Mesenchymal stem cell (in vitro differentiated cells and primary cell): Measurements from ENCODE around the gene PBOV1. TPM values are rescaled to one million over a fixed set of nuclear protein-coding genes. Genes with fewer than 3 reads are reported as not detected.
A peak's percentile ranks its signal among the peaks of the same experiment; 100 is the strongest.

Experiments used
- DNase-seq: peaks from one replicate; pipeline ENCODE4 v3.0.0-alpha.2; 2013
- H2AFZ ChIP-seq: one replicate; pipeline ENCODE4 v1.6.1; 2013; ENCODE audit warnings: low read depth, mild to moderate bottlenecking, control low read depth, inconsistent platforms, low read length, moderate library complexity
- H2AK5ac ChIP-seq: 2 replicates; pipeline ENCODE4 v1.6.1; 2013; ENCODE audit warnings: low read length, moderate library complexity, mild to moderate bottlenecking, inconsistent platforms; ENCODE audit not compliant: severe bottlenecking
- H2BK120ac ChIP-seq: one replicate; pipeline ENCODE4 v1.6.1; 2013; ENCODE audit warnings: low read depth, mild to moderate bottlenecking, inconsistent platforms, low read length, moderate library complexity
- H2BK12ac ChIP-seq, 2 experiments: one replicate each; pipeline ENCODE4 v1.6.1; 2013; ENCODE audit warnings: inconsistent platforms in 2 of 2, low read length in 2 of 2, mild to moderate bottlenecking in 2 of 2, moderate library complexity in 2 of 2, control low read depth in 1 of 2
- H2BK15ac ChIP-seq: one replicate; pipeline ENCODE4 v1.6.1; 2013; ENCODE audit warnings: mild to moderate bottlenecking, low read depth, inconsistent platforms; ENCODE audit not compliant: poor library complexity, severe bottlenecking
- H2BK5ac ChIP-seq: 2 replicates; pipeline ENCODE4 v1.6.1; 2013; ENCODE audit warnings: low read depth, mild to moderate bottlenecking, low read length, control low read depth, inconsistent platforms; ENCODE audit not compliant: poor library complexity, severe bottlenecking
- H3K14ac ChIP-seq, 2 experiments: one replicate each; pipeline ENCODE4 v1.6.1; 2013; ENCODE audit warnings: inconsistent platforms in 2 of 2, low read length in 2 of 2, control low read depth in 1 of 2, mild to moderate bottlenecking in 1 of 2, moderate library complexity in 1 of 2
- H3K18ac ChIP-seq, 2 experiments: one replicate each; pipeline ENCODE4 v1.6.1; 2013; ENCODE audit warnings: inconsistent platforms in 2 of 2, low read length in 2 of 2, control low read depth in 1 of 2, low read depth in 1 of 2, mild to moderate bottlenecking in 1 of 2
- H3K23ac ChIP-seq, 2 experiments: one replicate each; pipeline ENCODE4 v1.6.1; 2013; ENCODE audit warnings: inconsistent platforms in 2 of 2, low read length in 2 of 2, mild to moderate bottlenecking in 2 of 2, moderate library complexity in 2 of 2, control low read depth in 1 of 2
- H3K27ac ChIP-seq: 2 replicates; pipeline ENCODE4 v1.5.1; 2013; ENCODE audit warnings: mild to moderate bottlenecking, moderate library complexity, low read length, control low read depth, inconsistent platforms; ENCODE audit not compliant: poor library complexity, severe bottlenecking
- H3K27me3 ChIP-seq, 2 experiments: 2 replicates each; pipeline versions ENCODE4 v1.6.1 to v1.7.0; 2013; ENCODE audit warnings: low read length in 2 of 2, mild to moderate bottlenecking in 2 of 2, moderate library complexity in 2 of 2, control low read depth in 1 of 2, inconsistent platforms in 1 of 2; ENCODE audit not compliant: control insufficient read depth in 1 of 2, insufficient read depth in 1 of 2
- H3K36me3 ChIP-seq, 2 experiments: 2 replicates each; pipeline versions ENCODE4 v1.6.1 to v1.7.0; 2013; ENCODE audit warnings: low read length in 2 of 2, control low read depth in 1 of 2, inconsistent platforms in 1 of 2, low read depth in 1 of 2, mild to moderate bottlenecking in 1 of 2; ENCODE audit not compliant: insufficient read depth in 2 of 2, control insufficient read depth in 1 of 2
- H3K4ac ChIP-seq, 2 experiments: one replicate each; pipeline ENCODE4 v1.6.1; 2013; ENCODE audit warnings: inconsistent platforms in 2 of 2, low read length in 2 of 2, mild to moderate bottlenecking in 2 of 2, moderate library complexity in 2 of 2, control low read depth in 1 of 2, low read depth in 1 of 2
- H3K4me1 ChIP-seq: 2 replicates; pipeline ENCODE4 v1.6.1; 2013; ENCODE audit warnings: low read depth, low read length, control low read depth; ENCODE audit not compliant: control insufficient read depth, insufficient read depth
- H3K4me2 ChIP-seq: 2 replicates; pipeline ENCODE4 v1.6.1; 2013; ENCODE audit warnings: low read length, mild to moderate bottlenecking, inconsistent platforms; ENCODE audit not compliant: poor library complexity, severe bottlenecking
- H3K4me3 ChIP-seq, 2 experiments: 2 replicates each; pipeline versions ENCODE4 v1.5.1 to v1.7.0; 2013; ENCODE audit warnings: low read length in 2 of 2, mild to moderate bottlenecking in 2 of 2, control low read depth in 1 of 2, low read depth in 1 of 2; ENCODE audit not compliant: insufficient read depth in 1 of 2
- H3K79me1 ChIP-seq: replicated peaks from 2 replicates; pipeline ENCODE4 v1.6.1; 2013; ENCODE audit warnings: mild to moderate bottlenecking, control low read depth, low read length, inconsistent platforms; ENCODE audit not compliant: poor library complexity, severe bottlenecking
- H3K9ac ChIP-seq: 2 replicates; pipeline ENCODE4 v1.7.0; 2013; ENCODE audit warnings: mild to moderate bottlenecking, low read length, moderate library complexity
- H3K9me3 ChIP-seq: 2 replicates; pipeline ENCODE4 v1.7.0; 2013; ENCODE audit warnings: mild to moderate bottlenecking, low read length; ENCODE audit not compliant: control insufficient read depth
- H4K8ac ChIP-seq: one replicate; pipeline ENCODE4 v1.6.1; 2013; ENCODE audit warnings: inconsistent platforms, mild to moderate bottlenecking, low read length, moderate library complexity
- H4K91ac ChIP-seq: one replicate; pipeline ENCODE4 v1.6.1; 2013; ENCODE audit warnings: mild to moderate bottlenecking, low read length, inconsistent platforms
- WGBS: methylation state at CpG from one replicate; pipeline ENCODE4 v1.1.7; 2013; ENCODE audit warnings: mixed read lengths; 5-methylcytosine and 5-hydroxymethylcytosine counted together
- polyA plus RNA-seq, 2 experiments: library from polyadenylated mRNA; stranded (reverse); fragments of 200-250 nt; gene quantifications; one replicate each; pipeline ENCODE4 v1.2.3, GENCODE V29; 2013

The PBOV1 gene
- polyA plus RNA-seq (2013, experiment 1 of 2), result not detected
- not detected for polyA plus RNA-seq (2013, experiment 2 of 2)

DNA sequence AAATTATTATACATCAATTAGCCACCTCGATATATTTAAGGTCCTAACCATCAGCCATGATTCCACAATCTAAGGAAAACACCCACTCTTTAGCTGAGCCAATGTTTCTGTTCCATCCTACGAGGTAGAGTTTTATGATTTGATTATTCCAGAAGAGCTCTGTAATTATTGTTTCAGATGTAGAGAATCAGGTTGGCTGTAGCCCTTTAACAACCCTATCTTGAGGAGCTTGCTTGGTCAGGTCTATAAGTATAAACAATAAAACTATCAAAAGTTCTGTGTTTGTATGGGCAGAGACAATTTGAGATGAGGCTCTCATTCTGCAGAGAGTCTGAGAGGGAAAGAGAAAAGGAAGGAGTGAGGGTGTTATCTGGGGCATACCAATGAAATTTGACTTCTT is at the start of gene PBOV1:
PBOV1 (minus strand) TSS at position 43 of the 400 bp plus-strand sequence. CDS start 96 bp downstream, outside the sequence.
- Histone ChIP-seq H3K79me1 (no peaks in the 10 kb centered on the region), H4K8ac (no peak within 1 kb of the TSS), H3K27me3 (peaks cover 0 to 18% of the 10 kb centered on the region in 2 experiments), H3K4ac (no peak within 1 kb of the TSS), H2AFZ (no peak within 1 kb of the TSS), H3K27ac (no peak within 1 kb of the TSS), H3K9me3 (no peaks in the 10 kb centered on the region), H4K91ac (no peak within 1 kb of the TSS), H3K4me3 (no peak within 1 kb of the TSS), H3K18ac (no peak within 1 kb of the TSS), H3K9ac (no peak within 1 kb of the TSS), H2BK120ac (no peak within 1 kb of the TSS), H3K23ac (no peak within 1 kb of the TSS), H2BK12ac (no peak within 1 kb of the TSS), H3K4me1 (no peaks in the 10 kb centered on the region), H3K14ac (no peak within 1 kb of the TSS), H3K36me3 (no peaks in the 10 kb centered on the region), H2BK5ac (no peak within 1 kb of the TSS), H2AK5ac (no peak within 1 kb of the TSS), H3K4me2 (no peak within 1 kb of the TSS), H2BK15ac (no peak within 1 kb of the TSS)
- no CpG with 5 or more reads among the region's 2 CpGs for WGBS
- DNase-seq, result no peak

DNA sequence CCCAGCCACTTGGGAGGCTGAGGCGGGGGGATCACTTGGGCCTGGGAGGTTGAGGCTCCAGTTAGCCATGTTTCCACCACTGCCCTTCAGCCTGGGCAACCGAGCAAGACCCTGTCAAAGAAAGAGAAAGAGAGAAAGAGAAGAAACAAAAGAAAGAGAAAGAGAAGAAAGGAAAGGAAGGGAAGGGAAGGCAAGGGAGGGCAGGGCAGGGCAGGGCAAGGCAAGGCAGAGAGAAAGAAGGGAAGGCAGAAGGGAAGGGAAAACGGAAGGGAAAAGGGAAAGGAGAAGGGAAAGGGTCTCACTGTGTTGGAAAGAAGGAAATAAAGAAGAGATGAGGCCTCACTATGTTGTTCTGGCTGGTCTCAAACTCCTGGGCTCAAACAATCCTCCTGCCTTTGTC is 47.8 kb upstream of the PBOV1 start:
- no peak overlapping the region for H3K4ac ChIP-seq
- WGBS, result 84% methylated on average over 3 of the region's 3 CpGs
- no peak overlapping the region for H2AFZ ChIP-seq
- peaks cover 0 to 10% of the 10 kb centered on the region in 2 experiments for H3K27me3 ChIP-seq
- H2BK15ac ChIP-seq, result no peak overlapping the region
- H3K23ac ChIP-seq, result no peak overlapping the region
- H4K8ac ChIP-seq, result no peak overlapping the region
- DNase-seq, result no peak
- H2BK5ac ChIP-seq, result no peak overlapping the region
- peaks cover 2% of the 10 kb centered on the region for H3K4me1 ChIP-seq
- no peaks in the 10 kb centered on the region for H3K9me3 ChIP-seq
- H2BK120ac ChIP-seq, result no peak overlapping the region
- no peak overlapping the region for H3K18ac ChIP-seq
- no peak overlapping the region for H3K9ac ChIP-seq
- no peak overlapping the region for H3K14ac ChIP-seq
- no peak overlapping the region for H2BK12ac ChIP-seq
- H3K4me2 ChIP-seq, result no peak overlapping the region
- H3K79me1 ChIP-seq, result no peaks in the 10 kb centered on the region
- no peak overlapping the region for H4K91ac ChIP-seq
- H3K27ac ChIP-seq, result no peak overlapping the region
- H2AK5ac ChIP-seq, result no peak overlapping the region
- no peak overlapping the region for H3K4me3 ChIP-seq
- no peaks in the 10 kb centered on the region for H3K36me3 ChIP-seq

DNA sequence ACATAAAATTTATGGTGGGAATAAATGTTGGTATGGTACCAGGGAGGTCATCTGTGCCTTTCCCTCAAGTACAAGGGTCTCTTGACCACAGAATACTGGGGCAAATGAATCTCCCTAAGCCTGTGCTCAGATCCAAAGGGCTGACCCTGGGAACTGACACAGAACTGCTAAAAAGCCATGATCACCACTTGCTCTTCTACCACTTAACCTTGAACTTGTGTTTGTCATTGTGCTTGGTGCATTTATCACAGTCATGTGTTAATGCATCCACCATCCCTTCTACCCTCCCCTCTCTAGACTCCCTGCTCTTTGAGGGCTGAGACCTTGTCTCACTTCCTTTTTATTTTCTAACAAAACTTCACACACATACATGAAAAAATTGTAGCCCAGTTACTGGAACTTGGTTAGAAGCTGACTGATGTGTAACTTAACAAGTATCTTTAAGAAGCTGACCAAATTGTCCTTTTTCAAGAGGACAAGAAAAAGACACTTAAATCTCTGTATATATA is 46.1 kb upstream of the PBOV1 start:
- DNase-seq, result no peak
- H2AFZ ChIP-seq, result peak overlapping the region; percentile 15
- no peak overlapping the region for H3K14ac ChIP-seq
- H3K9me3 ChIP-seq, result no peaks in the 10 kb centered on the region
- no peak overlapping the region for H2BK120ac ChIP-seq
- no peaks in the 10 kb centered on the region for H3K79me1 ChIP-seq
- H2AK5ac ChIP-seq, result no peak overlapping the region
- H3K23ac ChIP-seq, result no peak overlapping the region
- H3K4me3 ChIP-seq, result no peak overlapping the region
- H3K9ac ChIP-seq, result no peak overlapping the region
- H3K18ac ChIP-seq, result no peak overlapping the region
- no peak overlapping the region for H4K8ac ChIP-seq
- H2BK15ac ChIP-seq, result no peak overlapping the region
- H3K4me1 ChIP-seq, result peaks cover 2% of the 10 kb centered on the region
- no peak overlapping the region for H3K27ac ChIP-seq
- H2BK5ac ChIP-seq, result no peak overlapping the region
- H4K91ac ChIP-seq, result no peak overlapping the region
- H3K27me3 ChIP-seq, result peaks cover 0 to 8% of the 10 kb centered on the region in 2 experiments
- no peak overlapping the region for H3K4me2 ChIP-seq
- no peak overlapping the region for H2BK12ac ChIP-seq
- no peaks in the 10 kb centered on the region for H3K36me3 ChIP-seq
- H3K4ac ChIP-seq, result no peak overlapping the region

DNA sequence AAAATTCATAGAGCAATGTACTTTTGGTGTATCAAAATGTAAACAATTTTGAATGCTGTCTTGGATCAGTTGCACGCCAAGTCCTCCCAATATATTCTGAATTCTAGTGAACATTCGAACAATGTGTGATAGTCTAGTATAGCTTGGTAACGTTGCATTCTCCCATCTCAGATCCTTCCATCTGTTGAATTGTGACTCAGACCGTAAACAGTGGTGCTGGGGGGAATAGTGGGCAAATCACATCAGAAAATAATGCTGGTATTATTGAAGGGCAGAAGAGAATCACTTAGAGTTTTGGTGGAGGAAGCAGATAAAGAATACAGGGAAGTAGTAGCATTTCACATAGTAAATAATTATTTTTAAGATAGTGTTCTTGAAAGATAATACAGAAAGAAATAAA is 45.7 kb upstream of the PBOV1 start:
- WGBS, result 100% methylated on average over 3 of the region's 4 CpGs
- Histone ChIP-seq H2BK5ac (no peak overlapping the region), H3K27ac (no peak overlapping the region), H3K4me2 (no peak overlapping the region), H3K9ac (no peak overlapping the region), H3K79me1 (no peaks in the 10 kb centered on the region), H3K4me3 (no peak overlapping the region), H3K36me3 (no peaks in the 10 kb centered on the region), H3K27me3 (peaks cover 0 to 6% of the 10 kb centered on the region in 2 experiments), H2AFZ (no peak overlapping the region), H3K9me3 (no peaks in the 10 kb centered on the region), H2BK12ac (no peak overlapping the region), H3K14ac (no peak overlapping the region), H2BK120ac (no peak overlapping the region), H2BK15ac (no peak overlapping the region), H2AK5ac (no peak overlapping the region), H3K4me1 (peaks cover 2% of the 10 kb centered on the region), H4K91ac (no peak overlapping the region), H4K8ac (no peak overlapping the region), H3K18ac (no peak overlapping the region), H3K23ac (no peak overlapping the region), H3K4ac (no peak overlapping the region)
- no peak for DNase-seq
